A673 (cell line): ENCODE measurements around the gene SLC32A1. TPM values are rescaled to one million over a fixed set of nuclear protein-coding genes. Genes with fewer than 3 reads are reported as not detected.

Experiments used
- BruUV-seq: library from RNA; stranded (reverse); fragments of 400-500 nt; replicated peaks from 2 replicates; lab custom pipeline; 2021; lab: Mats Ljungman, UMichigan
- CTCF ChIA-PET: fragments of 300-600 bp; sonication (Branson Sonifier 250); formaldehyde crosslinking; loops from one replicate; lab custom pipeline; 2022; ENCODE audit warnings: antibody characterized with exemption; lab: Charles Lee
- POLR2A ChIA-PET: fragments of 300-600 bp; sonication (Branson Sonifier 250); formaldehyde crosslinking; loops from one replicate; lab custom pipeline; 2022; ENCODE audit warnings: antibody characterized with exemption; ENCODE audit not compliant: low non-redundant PET; lab: Charles Lee
- DNase-seq: peaks from one replicate; pipeline ENCODE4 v3.0.0-alpha.2; 2015; ENCODE audit warnings: low spot score
- H3K27ac ChIP-seq: fragments of 200-600 bp; sonication (generic); 2 replicates; pipeline ENCODE4 v1.5.1; 2016; ENCODE audit warnings: mixed run types, low read depth, mild to moderate bottlenecking, mixed read lengths, antibody characterized with exemption, low read length; ENCODE audit not compliant: poor library complexity, severe bottlenecking
- H3K27me3 ChIP-seq: fragments of 200-600 bp; sonication (generic); replicated peaks from 2 replicates; pipeline ENCODE4 v1.6.1; 2017; ENCODE audit warnings: mixed run types, low read depth, mild to moderate bottlenecking, mixed read lengths, antibody characterized with exemption, low read length; ENCODE audit not compliant: insufficient read depth, poor library complexity
- H3K36me3 ChIP-seq: fragments of 200-600 bp; sonication (generic); 2 replicates; pipeline ENCODE4 v1.6.1; 2016; ENCODE audit warnings: mixed run types, mild to moderate bottlenecking, mixed read lengths, antibody characterized with exemption, low read length; ENCODE audit not compliant: insufficient read depth, poor library complexity, severe bottlenecking
- H3K4me1 ChIP-seq: fragments of 200-600 bp; sonication (generic); 2 replicates; pipeline ENCODE4 v1.6.1; 2017; ENCODE audit warnings: mixed run types, mild to moderate bottlenecking, mixed read lengths, antibody characterized with exemption, low read length; ENCODE audit not compliant: insufficient read depth, poor library complexity, severe bottlenecking
- H3K4me3 ChIP-seq: fragments of 200-600 bp; sonication (generic); 2 replicates; pipeline ENCODE4 v1.5.1; 2016; ENCODE audit warnings: low read depth, mixed run types, mild to moderate bottlenecking, mixed read lengths, low read length; ENCODE audit not compliant: poor library complexity, severe bottlenecking
- H3K9me3 ChIP-seq: fragments of 200-600 bp; sonication (generic); 2 replicates; pipeline ENCODE4 v1.6.1; 2016; ENCODE audit warnings: mixed run types, low read depth, mild to moderate bottlenecking, mixed read lengths, antibody characterized with exemption, low read length; ENCODE audit not compliant: poor library complexity, severe bottlenecking
- EZH2 ChIP-seq: fragments of 200-600 bp; sonication (generic); IDR thresholded peaks from 2 replicates; pipeline ENCODE4 v1.6.1; 2017; ENCODE audit warnings: borderline replicate concordance, low read depth, mild to moderate bottlenecking, mixed read lengths, antibody characterized with exemption, low read length; ENCODE audit not compliant: poor library complexity, severe bottlenecking
- intact Hi-C: fragments of 100-400 bp; cut with micrococcal nuclease; formaldehyde crosslinking; loops from one replicate; pipeline ENCODE4 v1.10.0; 2022; ENCODE audit not compliant: unreplicated experiment
- total RNA-seq: library from RNA; stranded (reverse); gene quantifications from 2 replicates; pipeline ENCODE4 v1.2.3, GENCODE V29; 2021
- TF ChIP-seq, protein P1 (sequence below): fragments of 300-800, 200-600 bp; sonication (generic); conservative IDR thresholded peaks from 2 replicates; pipeline ENCODE4 v1.5.1; 2017; ENCODE audit warnings: low read depth, mild to moderate bottlenecking, antibody characterized with exemption, low read length, moderate library complexity, mixed read lengths

Gene SLC32A1
- total RNA-seq, 1 experiment from 2014 or later = not detected

DNA sequence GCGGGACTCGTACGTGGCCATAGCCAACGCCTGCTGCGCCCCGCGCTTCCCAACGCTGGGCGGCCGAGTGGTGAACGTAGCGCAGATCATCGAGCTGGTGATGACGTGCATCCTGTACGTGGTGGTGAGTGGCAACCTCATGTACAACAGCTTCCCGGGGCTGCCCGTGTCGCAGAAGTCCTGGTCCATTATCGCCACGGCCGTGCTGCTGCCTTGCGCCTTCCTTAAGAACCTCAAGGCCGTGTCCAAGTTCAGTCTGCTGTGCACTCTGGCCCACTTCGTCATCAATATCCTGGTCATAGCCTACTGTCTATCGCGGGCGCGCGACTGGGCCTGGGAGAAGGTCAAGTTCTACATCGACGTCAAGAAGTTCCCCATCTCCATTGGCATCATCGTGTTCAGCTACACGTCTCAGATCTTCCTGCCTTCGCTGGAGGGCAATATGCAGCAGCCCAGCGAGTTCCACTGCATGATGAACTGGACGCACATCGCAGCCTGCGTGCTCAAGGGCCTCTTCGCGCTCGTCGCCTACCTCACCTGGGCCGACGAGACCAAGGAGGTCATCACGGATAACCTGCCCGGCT, 3.4 kb downstream of the SLC32A1 start:
- Histone ChIP-seq H3K36me3 (no peaks in the 10 kb centered on the region), H3K9me3 (no peaks in the 10 kb centered on the region), H3K27me3 (peaks cover 96% of the 10 kb centered on the region), H3K4me3 (no peak overlapping the region), H3K4me1 (peaks cover 9% of the 10 kb centered on the region), H3K27ac (no peak overlapping the region)
- BruUV-seq = no TSS peak
- intact Hi-C loops = no loop called here
- ChIA-PET CTCF (interaction anchor here (1.1 kb wide), 1 partner anchor 79 kb away, joined by 3 read pairs; no protein-coding TSS in a partner anchor), POLR2A (no interaction called here)
- no peak for DNase-seq
- TF ChIP-seq, protein P1, sequence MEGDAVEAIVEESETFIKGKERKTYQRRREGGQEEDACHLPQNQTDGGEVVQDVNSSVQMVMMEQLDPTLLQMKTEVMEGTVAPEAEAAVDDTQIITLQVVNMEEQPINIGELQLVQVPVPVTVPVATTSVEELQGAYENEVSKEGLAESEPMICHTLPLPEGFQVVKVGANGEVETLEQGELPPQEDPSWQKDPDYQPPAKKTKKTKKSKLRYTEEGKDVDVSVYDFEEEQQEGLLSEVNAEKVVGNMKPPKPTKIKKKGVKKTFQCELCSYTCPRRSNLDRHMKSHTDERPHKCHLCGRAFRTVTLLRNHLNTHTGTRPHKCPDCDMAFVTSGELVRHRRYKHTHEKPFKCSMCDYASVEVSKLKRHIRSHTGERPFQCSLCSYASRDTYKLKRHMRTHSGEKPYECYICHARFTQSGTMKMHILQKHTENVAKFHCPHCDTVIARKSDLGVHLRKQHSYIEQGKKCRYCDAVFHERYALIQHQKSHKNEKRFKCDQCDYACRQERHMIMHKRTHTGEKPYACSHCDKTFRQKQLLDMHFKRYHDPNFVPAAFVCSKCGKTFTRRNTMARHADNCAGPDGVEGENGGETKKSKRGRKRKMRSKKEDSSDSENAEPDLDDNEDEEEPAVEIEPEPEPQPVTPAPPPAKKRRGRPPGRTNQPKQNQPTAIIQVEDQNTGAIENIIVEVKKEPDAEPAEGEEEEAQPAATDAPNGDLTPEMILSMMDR = no peak
- TF ChIP-seq EZH2 = no peak

DNA sequence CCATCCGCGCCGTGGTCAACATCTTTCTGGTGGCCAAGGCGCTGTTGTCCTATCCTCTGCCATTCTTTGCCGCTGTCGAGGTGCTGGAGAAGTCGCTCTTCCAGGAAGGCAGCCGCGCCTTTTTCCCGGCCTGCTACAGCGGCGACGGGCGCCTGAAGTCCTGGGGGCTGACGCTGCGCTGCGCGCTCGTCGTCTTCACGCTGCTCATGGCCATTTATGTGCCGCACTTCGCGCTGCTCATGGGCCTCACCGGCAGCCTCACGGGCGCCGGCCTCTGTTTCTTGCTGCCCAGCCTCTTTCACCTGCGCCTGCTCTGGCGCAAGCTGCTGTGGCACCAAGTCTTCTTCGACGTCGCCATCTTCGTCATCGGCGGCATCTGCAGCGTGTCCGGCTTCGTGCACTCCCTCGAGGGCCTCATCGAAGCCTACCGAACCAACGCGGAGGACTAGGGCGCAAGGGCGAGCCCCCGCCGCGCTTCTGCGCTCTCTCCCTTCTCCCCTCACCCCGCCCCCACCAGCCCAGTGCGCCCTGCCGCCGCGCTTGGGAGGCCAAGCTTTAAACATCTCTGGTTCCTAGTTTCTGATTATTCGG, 4.0 kb downstream of the SLC32A1 start:
- CTCF ChIA-PET = interaction anchor here (1.1 kb wide), 1 partner anchor 79 kb away, joined by 3 read pairs; no protein-coding TSS in a partner anchor

DNA sequence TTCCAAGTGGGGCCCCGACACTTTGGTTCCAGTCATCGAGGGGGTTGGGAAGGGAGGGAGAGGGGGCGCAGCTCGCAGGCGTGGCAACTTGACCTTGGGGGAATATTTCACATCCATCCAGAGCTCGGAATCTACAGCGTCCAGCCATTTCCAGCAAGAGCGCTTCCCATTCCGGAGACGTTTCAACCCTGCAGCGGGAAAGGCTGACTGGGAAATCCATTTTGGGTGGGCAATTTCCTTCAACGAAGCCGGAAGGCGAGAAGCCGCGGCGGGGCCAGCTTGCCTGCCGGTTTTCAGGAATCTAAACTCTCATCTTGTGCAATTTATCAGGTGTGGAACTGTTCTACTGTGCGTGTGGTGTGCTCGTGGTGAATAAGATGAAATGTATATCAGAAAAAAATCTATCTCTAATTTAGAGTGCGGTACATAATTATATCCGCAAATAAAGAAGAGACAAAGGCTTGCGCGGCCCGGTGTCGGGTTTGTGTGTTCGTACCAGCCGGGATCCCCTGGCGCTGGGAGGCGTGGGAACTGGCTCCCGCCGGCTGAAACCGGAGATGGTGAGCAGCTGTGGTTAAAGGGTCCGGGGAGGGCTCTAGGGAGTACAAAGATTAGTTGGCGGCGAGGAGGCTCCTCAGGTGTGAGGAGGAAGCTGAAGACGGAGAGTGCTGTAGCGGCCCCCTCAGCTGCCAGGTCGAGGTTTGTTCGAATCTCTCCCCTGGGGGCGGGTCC, 4.8 kb downstream of the SLC32A1 start:
- peak; percentile 100 for TF ChIP-seq EZH2
- TF ChIP-seq, protein P1 = no peak
- Histone ChIP-seq H3K9me3 (no peaks in the 10 kb centered on the region), H3K36me3 (no peaks in the 10 kb centered on the region), H3K4me1 (peaks cover 9% of the 10 kb centered on the region), H3K27ac (no peak overlapping the region), H3K27me3 (peaks cover 96% of the 10 kb centered on the region), H3K4me3 (no peak overlapping the region)
- no peak for DNase-seq
- BruUV-seq = no TSS peak
- POLR2A ChIA-PET = interaction anchor here (0.6 kb wide), 1 partner anchor 16 kb away, joined by 3 read pairs; no protein-coding TSS in a partner anchor
- intact Hi-C loops = no loop called here
- CTCF ChIA-PET = interaction anchor here (1.1 kb wide), 1 partner anchor 80 kb away, joined by 3 read pairs; no protein-coding TSS in a partner anchor

More for the DNA sequence above, 4.0 kb downstream of the SLC32A1 start:
- Histone ChIP-seq H3K27ac (no peak overlapping the region), H3K4me1 (peaks cover 9% of the 10 kb centered on the region), H3K9me3 (no peaks in the 10 kb centered on the region), H3K27me3 (peaks cover 96% of the 10 kb centered on the region), H3K4me3 (no peak overlapping the region), H3K36me3 (no peaks in the 10 kb centered on the region)
- intact Hi-C loops = no loop called here
- POLR2A ChIA-PET = interaction anchor here (0.6 kb wide), 1 partner anchor 17 kb away, joined by 3 read pairs; no protein-coding TSS in a partner anchor
- DNase-seq = no peak
- TF ChIP-seq, protein P1 = no peak
- no peak for TF ChIP-seq EZH2
- BruUV-seq = no TSS peak
